Upper lobe of right lung (tissue), 1 donor: ENCODE measurements around the gene ANKRD11. TPM values are rescaled to one million over a fixed set of nuclear protein-coding genes. Genes with fewer than 3 reads are reported as not detected.

Source experiments
- ATAC-seq: fragments of 200-7000 bp; cut with Tn5 transposase; one replicate; pipeline ENCODE4 v1.9.1; 2020; ENCODE audit warnings: mild to moderate bottlenecking, moderate library complexity
- DNase-seq: peaks from one replicate; pipeline ENCODE4 v3.0.0-alpha.2; 2020
- H3K27ac ChIP-seq: fragments of 200-600 bp; one replicate; pipeline ENCODE4 v1.8.0; 2022
- H3K27me3 ChIP-seq: fragments of 200-600 bp; one replicate; pipeline ENCODE4 v1.8.0; 2022; ENCODE audit warnings: mild to moderate bottlenecking
- H3K36me3 ChIP-seq: fragments of 200-600 bp; one replicate; pipeline ENCODE4 v1.8.0; 2022
- H3K4me1 ChIP-seq: fragments of 200-600 bp; one replicate; pipeline ENCODE4 v1.8.0; 2022
- H3K4me3 ChIP-seq: fragments of 200-600 bp; one replicate; pipeline ENCODE4 v1.8.0; 2022; ENCODE audit warnings: mild to moderate bottlenecking
- H3K9me3 ChIP-seq: fragments of 200-600 bp; one replicate; pipeline ENCODE4 v1.8.0; 2022
- intact Hi-C: fragments of 100-400 bp; cut with DNase I; formaldehyde crosslinking; loops from one replicate; pipeline ENCODE4 v1.11.0; 2022
- total RNA-seq: library from RNA; stranded (reverse); fragmentation: NEBNext Ultra II Directional; extraction: Animal tissue kit (Norgen Biotek cat#: 25700); gene quantifications from one replicate; pipeline ENCODE4 v1.2.1, GENCODE V29; 2021
- TF ChIP-seq, protein P1 (sequence below): fragments of 200-600 bp; IDR thresholded peaks from one replicate; pipeline ENCODE4 v1.8.0; 2022; ENCODE audit warnings: antibody characterized with exemption
- donor health status: DM: no; HTN: yes; CAD: no; lungs with severe emphysema.

ANKRD11 gene
- total RNA-seq, 1 donor from 2014 or later, result 125 TPM

DNA sequence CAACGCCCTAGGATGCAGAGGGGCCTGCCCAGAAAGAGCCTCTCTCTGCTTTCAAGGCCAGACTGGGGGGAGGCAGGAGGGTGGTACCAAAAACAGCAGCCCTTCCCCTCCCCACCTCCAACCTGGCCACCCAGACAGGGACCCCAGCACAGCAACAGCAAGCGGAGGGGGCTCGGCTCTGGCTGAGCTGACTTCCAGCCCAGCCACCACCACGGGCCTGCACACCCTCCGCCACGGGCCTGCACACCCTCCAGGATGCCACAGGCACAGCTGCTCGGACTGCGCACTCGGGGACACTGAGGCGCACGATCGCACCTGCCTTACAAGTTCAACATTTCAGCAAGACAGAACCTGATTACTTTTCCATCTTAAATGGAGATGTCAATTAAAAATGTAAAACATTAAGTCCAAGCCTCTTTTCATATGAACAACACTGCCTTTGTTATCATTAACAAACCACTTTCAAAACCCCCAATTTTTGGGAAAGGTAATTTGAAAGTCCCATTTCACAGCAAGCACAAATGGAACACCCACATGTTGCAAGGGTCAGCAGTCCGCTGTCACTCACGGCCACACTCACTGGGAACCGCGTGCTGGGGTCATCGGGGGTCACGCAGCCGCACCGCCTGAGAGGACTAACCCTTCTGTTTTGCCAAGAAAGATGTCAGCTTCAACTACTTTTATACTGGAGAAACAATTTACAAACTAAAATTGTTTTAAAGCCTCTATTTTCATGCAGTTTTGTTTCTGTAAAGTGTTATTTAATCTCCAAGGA is 76.4 kb downstream of the ANKRD11 start:
- H3K27me3 ChIP-seq, result no peaks in the 10 kb centered on the region
- peaks cover 12% of the 10 kb centered on the region for H3K36me3 ChIP-seq
- no peak overlapping the region for H3K27ac ChIP-seq
- H3K4me1 ChIP-seq, result peaks cover 50% of the 10 kb centered on the region
- H3K9me3 ChIP-seq, result no peaks in the 10 kb centered on the region
- ATAC-seq (no peak), DNase-seq (no peak)
- intact Hi-C loops, result no loop called here
- H3K4me3 ChIP-seq, result no peak overlapping the region
- TF ChIP-seq, protein P1, sequence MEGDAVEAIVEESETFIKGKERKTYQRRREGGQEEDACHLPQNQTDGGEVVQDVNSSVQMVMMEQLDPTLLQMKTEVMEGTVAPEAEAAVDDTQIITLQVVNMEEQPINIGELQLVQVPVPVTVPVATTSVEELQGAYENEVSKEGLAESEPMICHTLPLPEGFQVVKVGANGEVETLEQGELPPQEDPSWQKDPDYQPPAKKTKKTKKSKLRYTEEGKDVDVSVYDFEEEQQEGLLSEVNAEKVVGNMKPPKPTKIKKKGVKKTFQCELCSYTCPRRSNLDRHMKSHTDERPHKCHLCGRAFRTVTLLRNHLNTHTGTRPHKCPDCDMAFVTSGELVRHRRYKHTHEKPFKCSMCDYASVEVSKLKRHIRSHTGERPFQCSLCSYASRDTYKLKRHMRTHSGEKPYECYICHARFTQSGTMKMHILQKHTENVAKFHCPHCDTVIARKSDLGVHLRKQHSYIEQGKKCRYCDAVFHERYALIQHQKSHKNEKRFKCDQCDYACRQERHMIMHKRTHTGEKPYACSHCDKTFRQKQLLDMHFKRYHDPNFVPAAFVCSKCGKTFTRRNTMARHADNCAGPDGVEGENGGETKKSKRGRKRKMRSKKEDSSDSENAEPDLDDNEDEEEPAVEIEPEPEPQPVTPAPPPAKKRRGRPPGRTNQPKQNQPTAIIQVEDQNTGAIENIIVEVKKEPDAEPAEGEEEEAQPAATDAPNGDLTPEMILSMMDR, result no peak

GRCh38 chr16:89412811-89413210 is 77.5 kb downstream of the ANKRD11 start:
- TF ChIP-seq, protein P1, result no peak
- peaks cover 12% of the 10 kb centered on the region for H3K36me3 ChIP-seq
- H3K9me3 ChIP-seq, result no peaks in the 10 kb centered on the region
- no peak overlapping the region for H3K27ac ChIP-seq
- intact Hi-C loops, result no loop called here
- ATAC-seq, result no peak
- H3K4me1 ChIP-seq, result peaks cover 62% of the 10 kb centered on the region
- H3K27me3 ChIP-seq, result no peaks in the 10 kb centered on the region
- H3K4me3 ChIP-seq, result no peak overlapping the region
- DNase-seq, result no peak

DNA sequence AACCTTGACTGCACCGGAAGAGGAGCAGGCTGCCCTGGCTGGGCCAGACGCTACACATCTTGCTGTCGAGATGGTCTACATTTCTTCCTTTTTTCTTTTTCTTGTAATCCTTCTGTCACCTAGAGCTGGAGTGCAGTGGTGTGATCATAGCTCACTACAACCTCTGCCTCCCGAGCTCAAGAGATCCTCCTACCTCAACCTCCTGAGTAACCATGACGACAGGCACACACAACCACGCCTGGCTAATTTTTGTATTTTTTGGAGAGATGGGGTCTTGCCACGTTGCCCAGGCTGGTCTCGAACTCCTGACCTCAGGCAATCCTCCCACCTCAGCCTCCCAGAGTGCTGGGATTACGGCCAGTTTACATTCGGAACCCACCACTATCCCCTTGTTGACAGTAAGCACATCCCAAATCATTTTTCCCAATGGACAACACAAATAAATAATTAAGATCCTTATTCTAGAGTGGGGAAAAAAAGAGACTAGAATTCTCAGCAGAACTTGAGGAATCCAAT is 79.0 kb downstream of the ANKRD11 start:
- H3K4me3 ChIP-seq, result no peak overlapping the region
- no peak overlapping the region for H3K27ac ChIP-seq
- intact Hi-C loops, result no loop called here
- no peaks in the 10 kb centered on the region for H3K27me3 ChIP-seq
- H3K4me1 ChIP-seq, result peaks cover 76% of the 10 kb centered on the region
- DNase-seq, result no peak
- no peak for ATAC-seq
- TF ChIP-seq, protein P1, result no peak
- no peaks in the 10 kb centered on the region for H3K36me3 ChIP-seq
- H3K9me3 ChIP-seq, result no peaks in the 10 kb centered on the region

DNA sequence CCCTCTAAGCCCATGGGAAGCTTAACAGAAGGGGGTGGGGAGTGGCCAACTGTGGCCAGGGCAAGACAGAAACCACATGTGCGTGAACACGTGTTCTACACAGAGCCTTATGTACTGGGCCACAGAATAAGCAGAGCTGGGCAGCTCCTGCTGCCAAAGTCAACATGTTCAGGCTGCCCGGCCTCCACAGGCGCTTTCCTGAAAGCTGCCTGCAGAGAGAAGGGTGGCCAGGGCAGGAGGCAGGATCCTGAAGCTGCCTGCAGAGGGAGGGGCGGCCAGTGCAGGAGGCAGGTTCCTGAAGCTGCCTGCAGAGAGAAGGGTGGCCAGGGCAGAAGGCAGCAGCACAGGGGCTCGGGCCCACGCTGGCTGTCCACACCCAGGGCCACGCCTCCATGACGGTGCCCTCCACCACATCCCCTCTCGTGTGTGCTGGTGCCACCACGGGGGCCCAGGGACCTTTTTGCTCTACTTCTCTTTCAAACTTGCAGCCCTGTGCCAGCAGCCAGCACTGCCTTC is 79.5 kb downstream of the ANKRD11 start:
- DNase-seq (peak; percentile 83), ATAC-seq (peak; percentile 93)
- TF ChIP-seq, protein P1, result no peak
- H3K4me1 ChIP-seq, result peaks cover 79% of the 10 kb centered on the region
- no peaks in the 10 kb centered on the region for H3K9me3 ChIP-seq
- H3K4me3 ChIP-seq, result no peak overlapping the region
- no peak overlapping the region for H3K27ac ChIP-seq
- no peaks in the 10 kb centered on the region for H3K27me3 ChIP-seq
- H3K36me3 ChIP-seq, result no peaks in the 10 kb centered on the region
- intact Hi-C loops, result no loop called here

GRCh38 chr16:89410322-89410721 is 80.0 kb downstream of the ANKRD11 start:
- Histone ChIP-seq H3K4me1 (peaks cover 79% of the 10 kb centered on the region), H3K27ac (no peak overlapping the region), H3K36me3 (no peaks in the 10 kb centered on the region), H3K9me3 (no peaks in the 10 kb centered on the region), H3K27me3 (no peaks in the 10 kb centered on the region), H3K4me3 (no peak overlapping the region)
- TF ChIP-seq, protein P1, result no peak
- DNase-seq (no peak), ATAC-seq (no peak)
- intact Hi-C loops, result no loop called here
